ENCODE data around the gene BRI3. TPM values are rescaled to one million over a fixed set of nuclear protein-coding genes. Genes with fewer than 3 reads are reported as not detected.

The BRI3 gene
- total RNA-seq, 4 donors from 2014 or later, result 36.4 to 52.9 (median 45.2) TPM

DNA sequence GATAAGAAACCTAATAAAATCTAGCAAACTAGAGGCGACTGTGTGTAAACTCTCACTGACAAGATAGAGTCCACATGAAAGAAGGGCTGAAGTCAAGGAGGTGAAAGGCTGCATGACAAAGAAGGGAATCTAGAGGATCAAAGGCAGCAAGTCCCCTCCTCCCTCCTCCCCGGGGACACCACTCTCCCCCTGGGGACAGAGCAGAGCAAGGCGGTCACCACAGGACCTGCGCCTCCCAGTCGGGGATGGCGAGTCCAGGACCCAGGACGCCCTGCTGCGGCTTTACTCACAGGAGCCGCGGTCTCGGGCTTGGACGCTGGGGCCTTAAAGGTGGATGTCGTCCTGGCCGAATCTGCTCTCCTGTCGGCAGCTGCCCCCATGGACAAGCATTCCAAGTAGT is 22.4 kb downstream of the BRI3 start:
- TF ChIP-seq CTCF (IDR thresholded peaks at IDR 0.05), result no peak
- TF ChIP-seq EP300 (IDR thresholded peaks at IDR 0.05), result no peak
- no peak for TF ChIP-seq POLR2AphosphoS5 (IDR thresholded peaks at IDR 0.05)
- TF ChIP-seq POLR2A (IDR thresholded peaks at IDR 0.05), result no peak
- Histone ChIP-seq H3K27me3 (no peaks in the 10 kb centered on the region), H3K4me1 (no peaks in the 10 kb centered on the region), H3K27ac (no peak overlapping the region), H3K4me3 (no peak overlapping the region), H3K9me3 (no peaks in the 10 kb centered on the region), H3K36me3 (peaks cover 63% of the 10 kb centered on the region)
- no peak for DNase-seq (ENCODE audit: low spot score in 2 of 2)
- WGBS, result 82% methylated on average over 7 of the region's 15 CpGs

DNA sequence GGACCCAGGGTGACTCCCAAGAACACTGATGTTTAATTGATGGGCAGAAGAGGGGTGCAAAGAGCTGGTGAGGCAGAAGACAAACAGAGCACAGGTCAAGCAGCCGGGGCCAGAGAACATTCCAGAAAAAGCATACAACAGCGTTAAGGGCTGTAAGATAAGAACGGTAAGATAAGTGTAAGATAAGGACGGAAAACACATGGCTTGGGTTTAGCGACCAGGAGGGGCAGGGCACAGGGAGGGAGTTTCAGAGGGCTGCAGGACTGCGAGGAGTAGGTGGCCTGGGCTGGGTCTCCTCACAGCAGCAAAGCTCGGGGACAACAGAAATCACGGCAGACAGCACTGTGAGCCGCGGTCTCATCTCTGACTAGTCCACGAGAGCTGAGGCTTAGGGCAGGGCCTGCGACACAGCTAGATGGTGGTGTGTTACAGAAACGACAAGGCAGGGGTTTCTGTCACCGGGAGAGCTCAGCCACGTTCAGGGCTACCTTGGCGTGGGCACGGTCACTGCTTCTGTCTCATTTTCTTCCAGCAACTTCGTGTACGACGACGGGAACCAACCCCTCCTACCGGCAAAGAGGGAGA is 24.6 kb downstream of the BRI3 start:
- Histone ChIP-seq H3K36me3 (peaks cover 63% of the 10 kb centered on the region), H3K27me3 (no peaks in the 10 kb centered on the region), H3K4me3 (no peak overlapping the region), H3K4me1 (no peaks in the 10 kb centered on the region), H3K27ac (no peak overlapping the region), H3K9me3 (no peaks in the 10 kb centered on the region)
- no peak for DNase-seq (ENCODE audit: low spot score in 2 of 2)
- TF ChIP-seq POLR2A (IDR thresholded peaks at IDR 0.05), result no peak
- no peak for TF ChIP-seq EP300 (IDR thresholded peaks at IDR 0.05)
- TF ChIP-seq CTCF (IDR thresholded peaks at IDR 0.05), result no peak
- no peak for TF ChIP-seq POLR2AphosphoS5 (IDR thresholded peaks at IDR 0.05)
- 79% methylated on average over 22 of the region's 22 CpGs for WGBS

DNA sequence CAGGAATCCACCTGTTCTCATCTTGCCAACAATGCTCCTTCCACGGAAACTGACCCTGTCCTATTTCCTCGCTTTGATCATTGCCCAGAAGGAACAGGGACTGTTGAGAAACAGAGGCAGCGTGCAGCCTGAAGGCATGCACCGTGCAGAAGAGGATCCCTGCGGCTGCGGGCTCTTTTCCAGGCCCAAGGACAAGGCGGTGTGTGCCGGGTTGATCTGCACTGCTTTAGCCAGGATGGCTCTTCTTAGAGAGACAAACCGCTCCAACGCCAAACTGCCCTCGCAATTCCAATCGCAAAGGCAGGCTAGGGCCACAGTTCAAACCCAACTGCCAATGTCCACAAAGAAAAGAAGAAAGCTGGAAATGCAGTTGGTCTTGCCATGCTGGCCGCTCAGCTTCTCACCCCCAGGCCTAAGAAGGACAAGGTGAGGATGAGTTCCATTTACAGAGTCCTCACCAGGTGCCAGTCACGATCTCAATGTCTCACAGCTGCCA is 26.5 kb downstream of the BRI3 start:
- no peak for DNase-seq (ENCODE audit: low spot score in 2 of 2)
- no peaks in the 10 kb centered on the region for H3K4me1 ChIP-seq
- no peak for TF ChIP-seq EP300 (IDR thresholded peaks at IDR 0.05)
- no peak for TF ChIP-seq CTCF (IDR thresholded peaks at IDR 0.05)
- no peak for TF ChIP-seq POLR2A (IDR thresholded peaks at IDR 0.05)
- TF ChIP-seq POLR2AphosphoS5 (IDR thresholded peaks at IDR 0.05), result no peak
- no peak overlapping the region for H3K4me3 ChIP-seq
- 91% methylated on average over 6 of the region's 14 CpGs for WGBS
- H3K9me3 ChIP-seq, result no peaks in the 10 kb centered on the region
- H3K27ac ChIP-seq, result no peak overlapping the region
- no peaks in the 10 kb centered on the region for H3K27me3 ChIP-seq
- H3K36me3 ChIP-seq, result peaks cover 52% of the 10 kb centered on the region

GRCh38 chr7:98309566-98309965 is 28.1 kb downstream of the BRI3 start:
- DNase-seq (ENCODE audit: low spot score in 2 of 2), result no peak
- no peaks in the 10 kb centered on the region for H3K4me1 ChIP-seq
- no peak overlapping the region for H3K27ac ChIP-seq
- 98% methylated on average over 6 of the region's 8 CpGs for WGBS
- peaks cover 43% of the 10 kb centered on the region for H3K36me3 ChIP-seq
- TF ChIP-seq EP300 (IDR thresholded peaks at IDR 0.05) (no peak), POLR2A (IDR thresholded peaks at IDR 0.05) (no peak), POLR2AphosphoS5 (IDR thresholded peaks at IDR 0.05) (no peak), CTCF (IDR thresholded peaks at IDR 0.05) (no peak)
- no peaks in the 10 kb centered on the region for H3K27me3 ChIP-seq
- H3K9me3 ChIP-seq, result no peaks in the 10 kb centered on the region
- no peak overlapping the region for H3K4me3 ChIP-seq

DNA sequence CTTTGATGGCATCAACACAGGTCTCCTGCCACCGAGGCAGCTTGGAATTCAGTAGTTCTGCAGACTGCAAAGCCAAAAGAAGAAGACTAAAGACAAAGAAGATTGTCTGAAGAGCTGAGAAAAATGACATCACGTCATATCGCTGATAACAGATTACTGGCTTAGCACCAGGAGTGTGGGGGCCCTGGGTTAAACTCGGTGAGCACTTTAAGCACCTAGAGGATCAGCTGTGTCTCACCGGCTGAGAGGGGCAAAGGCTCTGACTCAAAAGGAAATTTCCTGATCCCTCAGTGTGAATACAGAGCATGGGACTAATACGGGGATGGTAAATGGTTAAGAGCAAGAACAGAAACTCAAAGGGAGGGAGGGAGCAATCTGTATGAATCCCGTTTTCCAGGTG is 30.7 kb downstream of the BRI3 start:
- H3K9me3 ChIP-seq, result no peaks in the 10 kb centered on the region
- no peak overlapping the region for H3K27ac ChIP-seq
- DNase-seq (ENCODE audit: low spot score in 2 of 2), result no peak
- H3K27me3 ChIP-seq, result no peaks in the 10 kb centered on the region
- WGBS, result 70% methylated on average over 7 of the region's 7 CpGs
- TF ChIP-seq EP300 (IDR thresholded peaks at IDR 0.05) (no peak), POLR2A (IDR thresholded peaks at IDR 0.05) (no peak)
- H3K4me1 ChIP-seq, result no peaks in the 10 kb centered on the region
- H3K4me3 ChIP-seq, result no peak overlapping the region
- H3K36me3 ChIP-seq, result peaks cover 34% of the 10 kb centered on the region

DNA sequence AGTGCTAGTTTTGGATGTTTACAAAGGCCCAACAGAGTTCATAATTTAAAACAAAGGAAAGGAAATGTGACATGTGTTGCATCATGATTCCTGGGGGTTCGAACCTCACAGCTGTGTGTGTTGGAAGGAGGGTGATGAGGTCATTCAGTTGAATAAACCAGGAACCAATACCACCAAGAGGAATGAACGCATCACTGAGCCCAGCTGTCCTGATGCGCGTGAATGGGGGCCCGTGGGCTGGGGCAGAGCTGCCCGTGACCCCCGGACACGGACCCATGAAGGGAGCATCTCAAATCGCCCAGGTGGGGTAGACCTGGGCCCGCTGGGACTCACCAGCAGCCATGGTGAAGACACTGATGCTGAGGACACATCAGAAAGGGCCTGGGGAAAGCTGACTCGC is 33.0 kb downstream of the BRI3 start:
- peaks cover 13% of the 10 kb centered on the region for H3K36me3 ChIP-seq
- TF ChIP-seq POLR2A (IDR thresholded peaks at IDR 0.05) (no peak), CTCF (IDR thresholded peaks at IDR 0.05) (no peak), EP300 (IDR thresholded peaks at IDR 0.05) (no peak), POLR2AphosphoS5 (IDR thresholded peaks at IDR 0.05) (no peak)
- H3K27ac ChIP-seq, result no peak overlapping the region
- no peaks in the 10 kb centered on the region for H3K27me3 ChIP-seq
- 92% methylated on average over 11 of the region's 11 CpGs for WGBS
- H3K9me3 ChIP-seq, result no peaks in the 10 kb centered on the region
- no peak for DNase-seq (ENCODE audit: low spot score in 2 of 2)
- H3K4me3 ChIP-seq, result no peak overlapping the region
- no peaks in the 10 kb centered on the region for H3K4me1 ChIP-seq

All from suprapubic skin (tissue), 4 donors.